ENCODE measurements around the gene C1orf74.

The C1orf74 gene

GRCh38 chr1:209769171-209769904 is 15.0 kb downstream of the C1orf74 start:
- no peak for DNase-seq

GRCh38 chr1:209768354-209768774 is 16.0 kb downstream of the C1orf74 start:
- no peak for DNase-seq

- no peak for DNase-seq
These were observed 16.7 kb downstream of the C1orf74 start for GRCh38 chr1:209767706-209768105.

- DNase-seq, result no peak
These were observed 17.3 kb downstream of the C1orf74 start for GRCh38 chr1:209767096-209767495.

GRCh38 chr1:209766051-209766450 is 18.3 kb downstream of the C1orf74 start:
- DNase-seq, result no peak

GRCh38 chr1:209761011-209761635 is 23.2 kb downstream of the C1orf74 start:
- DNase-seq, result no peak

- DNase-seq, result no peak
These were observed 24.5 kb downstream of the C1orf74 start for GRCh38 chr1:209759829-209760359.

GRCh38 chr1:209758400-209758799 is 26.0 kb downstream of the C1orf74 start:
- DNase-seq, result no peak

GRCh38 chr1:209756615-209757445 is 27.5 kb downstream of the C1orf74 start:
- DNase-seq, result no peak

- DNase-seq, result no peak
These were observed 28.3 kb downstream of the C1orf74 start, which contains the start of gene TRAF3IP3 for GRCh38 chr1:209755926-209756614. TRAF3IP3 (plus strand) TSS chr1:209756053; CDS start chr1:209760040, 3,987 bp downstream.

- no peak for DNase-seq
These were observed 29.1 kb downstream of the C1orf74 start for GRCh38 chr1:209755256-209755655.

GRCh38 chr1:209752890-209753289 is 31.5 kb downstream of the C1orf74 start:
- DNase-seq, result no peak

- no peak for DNase-seq
These were observed 32.6 kb downstream of the C1orf74 start for GRCh38 chr1:209751627-209752231.

- no peak for DNase-seq
These were observed 34.6 kb downstream of the C1orf74 start for GRCh38 chr1:209749670-209750323.

- no peak for DNase-seq
These were observed 35.2 kb downstream of the C1orf74 start for GRCh38 chr1:209749205-209749604.

GRCh38 chr1:209748620-209749019 is 35.7 kb downstream of the C1orf74 start:
- no peak for DNase-seq

- no peak for DNase-seq
These were observed 36.6 kb downstream of the C1orf74 start for GRCh38 chr1:209747580-209748262.

- no peak for DNase-seq
These were observed 37.8 kb downstream of the C1orf74 start for GRCh38 chr1:209746451-209747165.

- DNase-seq, result no peak
These were observed 41.2 kb downstream of the C1orf74 start for GRCh38 chr1:209743145-209743482.

GRCh38 chr1:209742409-209743144 is 41.8 kb downstream of the C1orf74 start:
- DNase-seq, result no peak

All from NCI-H2171 (cell line).